IPS-20b (cell line): ENCODE data around the gene HIVEP1.
A peak's percentile ranks its signal among the peaks of the same experiment; 100 is the strongest.

Source experiments
- H3K27ac ChIP-seq: one replicate; pipeline ENCODE4 v1.5.1; 2013; ENCODE audit warnings: low read length
- H3K27me3 ChIP-seq: 2 replicates; pipeline ENCODE4 v1.6.1; 2013; ENCODE audit warnings: mild to moderate bottlenecking, low read length, inconsistent platforms; ENCODE audit not compliant: insufficient read depth
- H3K36me3 ChIP-seq: 2 replicates; pipeline ENCODE4 v1.6.1; 2013; ENCODE audit warnings: low read depth, mild to moderate bottlenecking, inconsistent platforms, low read length, moderate library complexity; ENCODE audit not compliant: insufficient read depth
- H3K4me1 ChIP-seq: 2 replicates; pipeline ENCODE4 v1.6.1; 2013; ENCODE audit warnings: mild to moderate bottlenecking, control low read depth, inconsistent platforms, low read length, moderate library complexity; ENCODE audit not compliant: insufficient read depth
- H3K4me3 ChIP-seq: 2 replicates; pipeline ENCODE4 v1.5.1; 2013; ENCODE audit warnings: mild to moderate bottlenecking, low read length, inconsistent platforms
- H3K9ac ChIP-seq: 2 replicates; pipeline ENCODE4 v1.6.1; 2013; ENCODE audit warnings: low read depth, mild to moderate bottlenecking, inconsistent platforms, low read length, moderate library complexity
- H3K9me3 ChIP-seq: 2 replicates; pipeline ENCODE4 v1.6.1; 2013; ENCODE audit warnings: mild to moderate bottlenecking, low read depth, low read length, inconsistent platforms; ENCODE audit not compliant: insufficient read depth

The HIVEP1 gene

GRCh38 chr6:12022953-12023388 lies 10.9 kb downstream of the HIVEP1 start:
- no peak overlapping the region for H3K27ac ChIP-seq
- H3K9me3 ChIP-seq, result no peaks in the 10 kb centered on the region
- H3K9ac ChIP-seq, result no peak overlapping the region
- H3K36me3 ChIP-seq, result peaks cover 44% of the 10 kb centered on the region; the same call in 1 of the 2 replicates
- H3K4me1 ChIP-seq, result peaks cover 8% of the 10 kb centered on the region
- no peak overlapping the region for H3K4me3 ChIP-seq
- H3K27me3 ChIP-seq, result no peaks in the 10 kb centered on the region

GRCh38 chr6:12024216-12024615 lies 12.1 kb downstream of the HIVEP1 start:
- Histone ChIP-seq H3K27me3 (no peaks in the 10 kb centered on the region), H3K4me3 (no peak overlapping the region), H3K36me3 (peaks cover 44% of the 10 kb centered on the region; the same call in 1 of the 2 replicates), H3K9ac (no peak overlapping the region), H3K9me3 (no peaks in the 10 kb centered on the region), H3K4me1 (peaks cover 8% of the 10 kb centered on the region), H3K27ac (no peak overlapping the region)

GRCh38 chr6:12024699-12025434 lies 12.8 kb downstream of the HIVEP1 start:
- H3K9me3 ChIP-seq, result no peaks in the 10 kb centered on the region
- no peak overlapping the region for H3K27ac ChIP-seq
- H3K36me3 ChIP-seq, result peaks cover 40% of the 10 kb centered on the region; the same call in 1 of the 2 replicates
- H3K4me1 ChIP-seq, result peaks cover 8% of the 10 kb centered on the region
- H3K4me3 ChIP-seq, result no peak overlapping the region
- no peaks in the 10 kb centered on the region for H3K27me3 ChIP-seq
- no peak overlapping the region for H3K9ac ChIP-seq

- Histone ChIP-seq H3K9ac (no peak overlapping the region), H3K4me1 (peaks cover 8% of the 10 kb centered on the region), H3K9me3 (no peaks in the 10 kb centered on the region), H3K36me3 (peaks cover 31% of the 10 kb centered on the region; the same call in 1 of the 2 replicates), H3K27me3 (no peaks in the 10 kb centered on the region), H3K4me3 (no peak overlapping the region), H3K27ac (no peak overlapping the region)
These were observed 14.0 kb downstream of the HIVEP1 start for GRCh38 chr6:12026120-12026519.

- H3K36me3 ChIP-seq, result peaks cover 26% of the 10 kb centered on the region; the same call in 1 of the 2 replicates
- H3K9ac ChIP-seq, result no peak overlapping the region
- peaks cover 11% of the 10 kb centered on the region for H3K4me1 ChIP-seq
- H3K4me3 ChIP-seq, result no peak overlapping the region
- H3K9me3 ChIP-seq, result no peaks in the 10 kb centered on the region
- H3K27ac ChIP-seq, result no peak overlapping the region
- H3K27me3 ChIP-seq, result no peaks in the 10 kb centered on the region
These were observed 14.7 kb downstream of the HIVEP1 start for GRCh38 chr6:12026833-12027232.

GRCh38 chr6:12028213-12028612 lies 16.1 kb downstream of the HIVEP1 start:
- peaks cover 7% of the 10 kb centered on the region; the same call in 1 of the 2 replicates for H3K4me1 ChIP-seq
- peaks cover 20% of the 10 kb centered on the region; the same call in 1 of the 2 replicates for H3K36me3 ChIP-seq
- no peak overlapping the region for H3K9ac ChIP-seq
- no peaks in the 10 kb centered on the region for H3K27me3 ChIP-seq
- H3K4me3 ChIP-seq, result no peak overlapping the region
- no peaks in the 10 kb centered on the region for H3K9me3 ChIP-seq
- H3K27ac ChIP-seq, result no peak overlapping the region

- Histone ChIP-seq H3K27ac (no peak overlapping the region), H3K27me3 (no peaks in the 10 kb centered on the region), H3K4me3 (no peak overlapping the region), H3K4me1 (peaks cover 8% of the 10 kb centered on the region; the same call in 1 of the 2 replicates), H3K9ac (no peak overlapping the region), H3K36me3 (peaks cover 20% of the 10 kb centered on the region; the same call in 1 of the 2 replicates), H3K9me3 (no peaks in the 10 kb centered on the region)
These were observed 18.0 kb downstream of the HIVEP1 start for GRCh38 chr6:12029979-12030737.

- H3K27me3 ChIP-seq, result no peaks in the 10 kb centered on the region
- no peak overlapping the region for H3K27ac ChIP-seq
- no peaks in the 10 kb centered on the region for H3K9me3 ChIP-seq
- H3K4me1 ChIP-seq, result peaks cover 8% of the 10 kb centered on the region; the same call in 1 of the 2 replicates
- no peak overlapping the region for H3K4me3 ChIP-seq
- H3K9ac ChIP-seq, result no peak overlapping the region
- peaks cover 20% of the 10 kb centered on the region; the same call in 1 of the 2 replicates for H3K36me3 ChIP-seq
These were observed 19.0 kb downstream of the HIVEP1 start for GRCh38 chr6:12030993-12031550.

GRCh38 chr6:12032783-12033573 lies 20.9 kb downstream of the HIVEP1 start:
- no peak overlapping the region for H3K27ac ChIP-seq
- H3K9me3 ChIP-seq, result no peaks in the 10 kb centered on the region
- H3K27me3 ChIP-seq, result no peaks in the 10 kb centered on the region
- no peak overlapping the region for H3K4me3 ChIP-seq
- H3K4me1 ChIP-seq, result peaks cover 8% of the 10 kb centered on the region; the same call in 1 of the 2 replicates
- H3K9ac ChIP-seq, result no peak overlapping the region
- H3K36me3 ChIP-seq, result peaks cover 11% of the 10 kb centered on the region; the same call in 1 of the 2 replicates

- Histone ChIP-seq H3K4me1 (peaks cover 11% of the 10 kb centered on the region), H3K36me3 (0 out of 2 replicates have a peak, but pooled peaks cover 7% of the 10 kb centered on the region), H3K4me3 (no peak overlapping the region), H3K9ac (no peak overlapping the region), H3K9me3 (no peaks in the 10 kb centered on the region), H3K27me3 (no peaks in the 10 kb centered on the region), H3K27ac (no peak overlapping the region)
These were observed 21.7 kb downstream of the HIVEP1 start for GRCh38 chr6:12033770-12034169.

GRCh38 chr6:12034349-12034748 lies 22.2 kb downstream of the HIVEP1 start:
- Histone ChIP-seq H3K4me1 (peaks cover 16% of the 10 kb centered on the region), H3K27me3 (no peaks in the 10 kb centered on the region), H3K27ac (no peak overlapping the region), H3K9ac (peak overlapping the region; percentile 31; the same call in 1 of the 2 replicates), H3K4me3 (no peak overlapping the region), H3K36me3 (0 out of 2 replicates have a peak, but pooled peaks cover 1% of the 10 kb centered on the region), H3K9me3 (no peaks in the 10 kb centered on the region)
